HAP-1 (cell line): ENCODE data around the gene NPC1.
"Not testable (repeated sequence)": the region's sequence is repeated elsewhere in the genome, so short reads cannot be mapped to it uniquely, and the experiment has no call there.

Experiments used
- DNase-seq, 2 experiments: peaks; one replicate each; pipeline ENCODE4 v3.0.0-alpha.2; 2016 to 2020; ENCODE audit warnings: low spot score in 2 of 2
- H3K27me3 ChIP-seq: fragments of 250-450 bp; sonication (Bioruptor Pico); 2 replicates; pipeline ENCODE4 v1.5.1; 2020; ENCODE audit warnings: low read depth, mild to moderate bottlenecking, moderate library complexity
- H3K36me3 ChIP-seq: fragments of 250-450 bp; sonication (Bioruptor Pico); replicated peaks from 2 replicates; pipeline ENCODE4 v1.5.1; 2020; ENCODE audit warnings: mild to moderate bottlenecking
- H3K4me1 ChIP-seq: fragments of 250-450 bp; sonication (Bioruptor Pico); 2 replicates; pipeline ENCODE4 v1.5.1; 2020; ENCODE audit warnings: mild to moderate bottlenecking
- H3K4me3 ChIP-seq: fragments of 250-450 bp; sonication (Bioruptor Pico); 2 replicates; pipeline ENCODE4 v1.5.1; 2020; ENCODE audit warnings: mild to moderate bottlenecking, moderate library complexity
- H3K9me3 ChIP-seq: fragments of 250-450 bp; sonication (Bioruptor Pico); 2 replicates; pipeline ENCODE4 v1.5.1; 2020; ENCODE audit warnings: mild to moderate bottlenecking, moderate library complexity
- in situ Hi-C: fragments of 300-500 bp; cut with MboI; formaldehyde crosslinking; loops from 3 replicates; pipeline ENCODE4 v1.14.3; 2020; ENCODE audit warnings: low sequenced_read_pairs, inconsistent platforms, mixed read lengths

The NPC1 gene

GRCh38 chr18:23503963-23504344 lies 82.4 kb downstream of the NPC1 start:
- DNase-seq, result peak in 1 of 2 experiments; percentile 25
- in situ Hi-C loops, result loop anchor here (25.0 kb wide), 1 partner anchor 608 kb away; no protein-coding TSS in a partner anchor
- peak overlapping the region; percentile 52 for H3K4me3 ChIP-seq
- H3K4me1 ChIP-seq, result peaks cover 13% of the 10 kb centered on the region
- H3K27me3 ChIP-seq, result no peaks in the 10 kb centered on the region
- H3K36me3 ChIP-seq, result peaks cover 18% of the 10 kb centered on the region
- H3K9me3 ChIP-seq, result no peaks in the 10 kb centered on the region

- peaks cover 11% of the 10 kb centered on the region for H3K36me3 ChIP-seq
- peaks cover 13% of the 10 kb centered on the region for H3K4me1 ChIP-seq
- H3K9me3 ChIP-seq, result no peaks in the 10 kb centered on the region
- peak; percentile 86 to 98 for DNase-seq
- no peaks in the 10 kb centered on the region for H3K27me3 ChIP-seq
- in situ Hi-C loops, result loop anchor here (25.0 kb wide), 1 partner anchor 609 kb away; no protein-coding TSS in a partner anchor
- peak within 1 kb of the TSS; percentile 52 for H3K4me3 ChIP-seq
Observed at GRCh38 chr18:23503038-23503962, 83.0 kb downstream of the NPC1 start, which contains the start of gene RMC1. Gene RMC1 (plus strand): TSS chr18:23503511. CDS start chr18:23503619, 108 bp downstream.

- H3K4me3 ChIP-seq, result peak overlapping the region; percentile 52
- H3K9me3 ChIP-seq, result no peaks in the 10 kb centered on the region
- DNase-seq, result no peak
- no peaks in the 10 kb centered on the region for H3K27me3 ChIP-seq
- peaks cover 13% of the 10 kb centered on the region for H3K4me1 ChIP-seq
- in situ Hi-C loops, result loop anchor here (25.0 kb wide), 1 partner anchor 610 kb away; no protein-coding TSS in a partner anchor
- H3K36me3 ChIP-seq, result peaks cover 4% of the 10 kb centered on the region
Observed at GRCh38 chr18:23502516-23503037, 83.7 kb downstream of the NPC1 start.

GRCh38 chr18:23501626-23502025 lies 84.7 kb downstream of the NPC1 start:
- Histone ChIP-seq H3K4me3 (no peak overlapping the region), H3K9me3 (no peaks in the 10 kb centered on the region), H3K4me1 (peaks cover 13% of the 10 kb centered on the region), H3K27me3 (no peaks in the 10 kb centered on the region), H3K36me3 (no peaks in the 10 kb centered on the region; the same call in 1 of the 2 replicates)
- in situ Hi-C loops, result loop anchor here (25.0 kb wide), 1 partner anchor 611 kb away; no protein-coding TSS in a partner anchor
- no peak for DNase-seq

- no peaks in the 10 kb centered on the region for H3K36me3 ChIP-seq
- no peak overlapping the region for H3K4me3 ChIP-seq
- DNase-seq, result no peak
- no peaks in the 10 kb centered on the region for H3K9me3 ChIP-seq
- in situ Hi-C loops, result no loop called here
- H3K4me1 ChIP-seq, result peaks cover 9% of the 10 kb centered on the region
- no peaks in the 10 kb centered on the region for H3K27me3 ChIP-seq
Observed at GRCh38 chr18:23499291-23499781, 87.0 kb downstream of the NPC1 start.

- in situ Hi-C loops, result no loop called here
- no peaks in the 10 kb centered on the region for H3K9me3 ChIP-seq
- H3K4me1 ChIP-seq, result peaks cover 6% of the 10 kb centered on the region
- H3K27me3 ChIP-seq, result no peaks in the 10 kb centered on the region
- no peak overlapping the region for H3K4me3 ChIP-seq
- H3K36me3 ChIP-seq, result no peaks in the 10 kb centered on the region
- peak; percentile 72 to 86 for DNase-seq
Observed at GRCh38 chr18:23498877-23499276, 87.4 kb downstream of the NPC1 start.

- peaks cover 6% of the 10 kb centered on the region for H3K4me1 ChIP-seq
- H3K9me3 ChIP-seq, result peaks cover under 1% of the 10 kb centered on the region; the same call in 1 of the 2 replicates
- H3K36me3 ChIP-seq, result no peaks in the 10 kb centered on the region
- in situ Hi-C loops, result no loop called here
- H3K27me3 ChIP-seq, result no peaks in the 10 kb centered on the region
- no peak for DNase-seq
- H3K4me3 ChIP-seq, result no peak overlapping the region
Observed at GRCh38 chr18:23498117-23498516, 88.2 kb downstream of the NPC1 start.

GRCh38 chr18:23495723-23496440 lies 90.4 kb downstream of the NPC1 start:
- Histone ChIP-seq H3K4me1 (no peaks in the 10 kb centered on the region), H3K9me3 (peaks cover 7% of the 10 kb centered on the region), H3K4me3 (no peak overlapping the region), H3K36me3 (no peaks in the 10 kb centered on the region), H3K27me3 (no peaks in the 10 kb centered on the region)
- in situ Hi-C loops, result no loop called here
- DNase-seq, result no peak

- H3K9me3 ChIP-seq, result peaks cover 7% of the 10 kb centered on the region
- no peak overlapping the region for H3K4me3 ChIP-seq
- DNase-seq, result no peak
- no peaks in the 10 kb centered on the region for H3K27me3 ChIP-seq
- H3K36me3 ChIP-seq, result no peaks in the 10 kb centered on the region
- no peaks in the 10 kb centered on the region for H3K4me1 ChIP-seq
- in situ Hi-C loops, result no loop called here
Observed at GRCh38 chr18:23494992-23495391, 91.3 kb downstream of the NPC1 start.

- Histone ChIP-seq H3K27me3 (no peaks in the 10 kb centered on the region), H3K9me3 (peaks cover 7% of the 10 kb centered on the region), H3K4me3 (no peak overlapping the region), H3K4me1 (no peaks in the 10 kb centered on the region), H3K36me3 (no peaks in the 10 kb centered on the region)
- no peak for DNase-seq
- in situ Hi-C loops, result no loop called here
Observed at GRCh38 chr18:23493654-23494053, 92.7 kb downstream of the NPC1 start.

GRCh38 chr18:23489586-23489985 lies 96.7 kb downstream of the NPC1 start:
- H3K4me1 ChIP-seq, H3K9me3 ChIP-seq, H3K27me3 ChIP-seq, in situ Hi-C loops, H3K36me3 ChIP-seq, H3K4me3 ChIP-seq, DNase-seq: not testable (repeated sequence)

- H3K9me3 ChIP-seq, result peaks cover 5% of the 10 kb centered on the region
- H3K4me3 ChIP-seq, result no peak overlapping the region
- no peaks in the 10 kb centered on the region for H3K27me3 ChIP-seq
- H3K36me3 ChIP-seq, result no peaks in the 10 kb centered on the region
- peaks cover 4% of the 10 kb centered on the region; the same call in 1 of the 2 replicates for H3K4me1 ChIP-seq
- DNase-seq, result no peak
- in situ Hi-C loops, result no loop called here
Observed at GRCh38 chr18:23487738-23488570, 98.4 kb downstream of the NPC1 start.

GRCh38 chr18:23485386-23485785 lies 100.9 kb downstream of the NPC1 start:
- DNase-seq, result no peak
- in situ Hi-C loops, result no loop called here
- H3K36me3 ChIP-seq, result peaks cover 14% of the 10 kb centered on the region
- H3K27me3 ChIP-seq, result no peaks in the 10 kb centered on the region
- no peak overlapping the region for H3K4me3 ChIP-seq
- H3K4me1 ChIP-seq, result peaks cover 4% of the 10 kb centered on the region; the same call in 1 of the 2 replicates
- H3K9me3 ChIP-seq, result no peaks in the 10 kb centered on the region; the same call in 1 of the 2 replicates
